H1 (cell line): Measurements from ENCODE around the gene ARL10. TPM values are rescaled to one million over a fixed set of nuclear protein-coding genes. Genes with fewer than 3 reads are reported as not detected.

ENCODE experiments used
- CTCF ChIA-PET: fragments of 300-600 bp; sonication (Branson Sonifier 250); formaldehyde crosslinking; loops from one replicate; lab custom pipeline; 2021; ENCODE audit not compliant: partially characterized antibody; lab: Charles Lee
- POLR2A ChIA-PET: fragments of 300-600 bp; sonication (Branson Sonifier 250); formaldehyde crosslinking; loops from one replicate; lab custom pipeline; 2021; ENCODE audit warnings: inconsistent platforms; ENCODE audit not compliant: partially characterized antibody; lab: Charles Lee
- DNase-seq, 2 experiments: peaks; one replicate each; pipeline versions ENCODE4 v3.0.0 to v3.0.0-alpha.2; 2010 to 2022; ENCODE audit warnings: low spot score in 2 of 2, low read depth in 1 of 2, mixed read lengths in 1 of 2
- FAIRE-seq: peaks from 2 replicates; lab custom pipeline; 2011; peaks lifted over from hg19 to GRCh38; lab: Jason Lieb, UNC
- H2AFZ ChIP-seq: 2 replicates; pipeline ENCODE4 v1.8.1; 2012; ENCODE audit warnings: low read length, inconsistent platforms
- H2AK5ac ChIP-seq: 2 replicates; pipeline ENCODE4 v1.6.1; 2013; ENCODE audit warnings: low read depth, low read length
- H2BK120ac ChIP-seq: replicated peaks from 2 replicates; pipeline ENCODE3; 2013; ENCODE audit warnings: low read depth, low read length, inconsistent platforms
- H2BK12ac ChIP-seq: 2 replicates; pipeline ENCODE4 v1.6.1; 2013; ENCODE audit warnings: low read depth, low read length
- H2BK15ac ChIP-seq: 2 replicates; pipeline ENCODE4 v1.6.1; 2013; ENCODE audit warnings: low read length
- H2BK20ac ChIP-seq: 2 replicates; pipeline ENCODE4 v1.6.1; 2013; ENCODE audit warnings: low read length
- H2BK5ac ChIP-seq: 2 replicates; pipeline ENCODE4 v1.6.1; 2013; ENCODE audit warnings: low read depth, low read length
- H3K14ac ChIP-seq: 2 replicates; pipeline ENCODE4 v1.6.1; 2013; ENCODE audit warnings: inconsistent platforms; ENCODE audit not compliant: insufficient read length
- H3K18ac ChIP-seq: 2 replicates; pipeline ENCODE4 v1.6.1; 2013; ENCODE audit warnings: low read length; ENCODE audit errors: extremely low read depth
- H3K23ac ChIP-seq: 2 replicates; pipeline ENCODE4 v1.6.1; 2013; ENCODE audit warnings: inconsistent platforms; ENCODE audit not compliant: insufficient read length
- H3K23me2 ChIP-seq: 2 replicates; pipeline ENCODE4 v1.6.1; 2013; ENCODE audit warnings: low read depth, low read length
- H3K27ac ChIP-seq: 2 replicates; pipeline ENCODE4 v1.6.1; 2011; ENCODE audit warnings: low read depth, low read length, inconsistent platforms
- H3K27me3 ChIP-seq, 4 experiments: replicated peaks in 1 of 4; 1 replicate in 1 of 4; 2 replicates in 3 of 4; pipeline versions ENCODE4 v1.6.1 to v1.8.1; 2011 to 2013; ENCODE audit warnings: low read length in 3 of 4, mild to moderate bottlenecking in 3 of 4, inconsistent platforms in 2 of 4, mixed read lengths in 2 of 4, moderate library complexity in 1 of 4; ENCODE audit not compliant: control insufficient read depth in 3 of 4, insufficient read depth in 3 of 4; ENCODE audit errors: extremely low read depth in 1 of 4
- H3K36me3 ChIP-seq, 4 experiments: 2 replicates each; pipeline versions ENCODE4 v1.6.1 to v1.8.1; 2011 to 2013; ENCODE audit warnings: mild to moderate bottlenecking in 4 of 4, low read length in 3 of 4, moderate library complexity in 2 of 4, control low read depth in 1 of 4, inconsistent platforms in 1 of 4; ENCODE audit not compliant: insufficient read depth in 4 of 4, control insufficient read depth in 2 of 4
- H3K4ac ChIP-seq: replicated peaks from 2 replicates; pipeline ENCODE3; 2013; ENCODE audit warnings: low read length, low read depth, mixed read lengths, inconsistent platforms; ENCODE audit not compliant: insufficient read length
- H3K4me1 ChIP-seq, 4 experiments: replicated peaks in 1 of 4; 1 replicate in 1 of 4; 2 replicates in 3 of 4; pipeline versions ENCODE4 v1.6.1 to v1.8.1; 2011 to 2013; ENCODE audit warnings: low read length in 3 of 4, inconsistent platforms in 2 of 4, mixed read lengths in 1 of 4; ENCODE audit not compliant: insufficient read depth in 4 of 4, control insufficient read depth in 3 of 4
- H3K4me2 ChIP-seq, 2 experiments: 2 replicates each; pipeline versions ENCODE4 v1.6.1 to v1.8.1; 2011 to 2013; ENCODE audit warnings: low read depth in 2 of 2, low read length in 2 of 2, control low read depth in 1 of 2, inconsistent platforms in 1 of 2, mild to moderate bottlenecking in 1 of 2; ENCODE audit not compliant: insufficient read depth in 1 of 2
- H3K4me3 ChIP-seq, 4 experiments: fragments of 200-600, 300-600 bp in 1 of 4; sonication (generic), shearing (Covaris generic), sonication (Bioruptor Twin) in 1 of 4; 2 replicates each; pipeline versions ENCODE4 v1.5.1 to v1.8.1; 2011 to 2016; ENCODE audit warnings: low read length in 4 of 4, low read depth in 3 of 4, control low read depth in 2 of 4, inconsistent platforms in 2 of 4, mild to moderate bottlenecking in 2 of 4, mixed read lengths in 1 of 4, moderate library complexity in 1 of 4; ENCODE audit not compliant: insufficient read depth in 2 of 4; ENCODE audit errors: extremely low read depth in 1 of 4
- H3K56ac ChIP-seq: replicated peaks from 2 replicates; pipeline ENCODE3; 2013; ENCODE audit warnings: low read depth, mild to moderate bottlenecking, mixed read lengths, low read length, inconsistent platforms; ENCODE audit not compliant: insufficient read length
- H3K79me1 ChIP-seq: 2 replicates; pipeline ENCODE4 v1.6.1; 2013; ENCODE audit warnings: low read depth, low read length, control low read depth
- H3K79me2 ChIP-seq, 2 experiments: 2 replicates each; pipeline versions ENCODE4 v1.6.1 to v1.8.1; 2012 to 2013; ENCODE audit warnings: low read length in 2 of 2, mild to moderate bottlenecking in 2 of 2, inconsistent platforms in 1 of 2; ENCODE audit not compliant: insufficient read depth in 2 of 2, control insufficient read depth in 1 of 2
- H3K9ac ChIP-seq, 4 experiments: replicated peaks in 1 of 4; 1 replicate in 1 of 4; 2 replicates in 3 of 4; pipeline versions ENCODE4 v1.6.1 to v1.8.1; 2011 to 2013; ENCODE audit warnings: low read depth in 3 of 4, low read length in 3 of 4, control low read depth in 2 of 4, mild to moderate bottlenecking in 2 of 4, moderate library complexity in 2 of 4, inconsistent platforms in 1 of 4; ENCODE audit errors: extremely low read depth in 1 of 4
- H3K9me3 ChIP-seq, 2 experiments: 2 replicates each; pipeline versions ENCODE4 v1.6.1 to v1.8.1; 2012 to 2013; ENCODE audit warnings: mild to moderate bottlenecking in 2 of 2, moderate library complexity in 2 of 2, control low read depth in 1 of 2, inconsistent platforms in 1 of 2, low read depth in 1 of 2, low read length in 1 of 2, mixed read lengths in 1 of 2; ENCODE audit not compliant: insufficient read depth in 2 of 2
- H4K20me1 ChIP-seq, 2 experiments: replicated peaks in 1 of 2; 2 replicates each; pipeline versions ENCODE3 to v1.8.1; 2011 to 2013; ENCODE audit warnings: inconsistent platforms in 2 of 2, low read length in 2 of 2, mild to moderate bottlenecking in 1 of 2; ENCODE audit not compliant: insufficient read depth in 2 of 2, control insufficient read depth in 1 of 2
- H4K5ac ChIP-seq: 2 replicates; pipeline ENCODE4 v1.6.1; 2013; ENCODE audit warnings: low read length, low read depth, mixed read lengths, inconsistent platforms; ENCODE audit not compliant: insufficient read length
- H4K8ac ChIP-seq: 2 replicates; pipeline ENCODE4 v1.8.0; 2013; ENCODE audit warnings: mild to moderate bottlenecking, moderate library complexity, low read length, inconsistent platforms; ENCODE audit not compliant: insufficient read depth; ENCODE audit errors: extremely low read depth
- H4K91ac ChIP-seq: replicated peaks from 2 replicates; pipeline ENCODE3; 2013; ENCODE audit warnings: low read length, mixed read lengths, inconsistent platforms; ENCODE audit not compliant: insufficient read length
- BRCA1 ChIP-seq: IDR thresholded peaks from 2 replicates; pipeline ENCODE4 v1.6.1; 2012; ENCODE audit warnings: low read depth, low read length, improper control_type of control experiment
- EGR1 ChIP-seq: IDR thresholded peaks from 2 replicates; pipeline ENCODE4 v1.6.1; 2011; ENCODE audit warnings: low read depth, low read length, borderline replicate concordance
- JUN ChIP-seq: IDR thresholded peaks from 2 replicates; pipeline ENCODE4 v1.6.1; 2011; ENCODE audit warnings: low read depth, mild to moderate bottlenecking, improper control_type of control experiment, low read length
- MAFK ChIP-seq: IDR thresholded peaks from 2 replicates; pipeline ENCODE4 v1.6.1; 2012; ENCODE audit warnings: low read depth, mild to moderate bottlenecking, improper control_type of control experiment, low read length
- SP2 ChIP-seq: IDR thresholded peaks from 2 replicates; pipeline ENCODE4 v1.6.1; 2012; ENCODE audit warnings: mild to moderate bottlenecking, low read length, inconsistent platforms
- SP4 ChIP-seq: IDR thresholded peaks from 2 replicates; pipeline ENCODE4 v1.6.1; 2012; ENCODE audit warnings: low read length, inconsistent platforms
- WGBS, 2 experiments: shearing (Covaris generic) in 1 of 2; methylation state at CpG; one replicate each; pipeline versions ENCODE4 v1.1.6 to v1.1.7; 2013 to 2015; ENCODE audit warnings: low lambda C conversion rate in 2 of 2, mixed read lengths in 2 of 2, inconsistent platforms in 1 of 2, low coverage in 1 of 2, missing lambda C conversion rate in 1 of 2; ENCODE audit not compliant: insufficient replicate concordance in 2 of 2, insufficient coverage in 1 of 2, insufficient read length in 1 of 2; ENCODE audit errors: extremely low coverage in 1 of 2, missing lambda C conversion rate in 1 of 2; 5-methylcytosine and 5-hydroxymethylcytosine counted together
- polyA plus RNA-seq, 7 experiments: library from polyadenylated mRNA; depleted of rRNA in 3 of 7; stranded (reverse) in 5 of 7; unstranded in 2 of 7; fragments of >200 nt in 5 of 7; fragments of 200-250 nt in 2 of 7; gene quantifications; 1 replicate in 5 of 7; 2 replicates in 1 of 7; 4 replicates in 1 of 7; pipeline versions ENCODE4 v1.2.1 to v1.2.3, GENCODE V29; 2011 to 2013; ENCODE audit warnings: missing spikeins in 2 of 7, mixed read lengths in 2 of 7
- total RNA-seq: library from RNA; stranded (reverse); fragmentation: NEBNext Ultra II Directional; extraction: Animal tissue kit (Norgen Biotek cat#: 25700); gene quantifications from 2 replicates; pipeline ENCODE4 v1.2.1, GENCODE V29; 2021

The ARL10 gene
- total and polyA plus RNA-seq, 2 of the 8 experiments (the other 6 are each of a cell fraction or from before 2014, with no cell fraction given) = 3.1 to 7.4 TPM

DNA sequence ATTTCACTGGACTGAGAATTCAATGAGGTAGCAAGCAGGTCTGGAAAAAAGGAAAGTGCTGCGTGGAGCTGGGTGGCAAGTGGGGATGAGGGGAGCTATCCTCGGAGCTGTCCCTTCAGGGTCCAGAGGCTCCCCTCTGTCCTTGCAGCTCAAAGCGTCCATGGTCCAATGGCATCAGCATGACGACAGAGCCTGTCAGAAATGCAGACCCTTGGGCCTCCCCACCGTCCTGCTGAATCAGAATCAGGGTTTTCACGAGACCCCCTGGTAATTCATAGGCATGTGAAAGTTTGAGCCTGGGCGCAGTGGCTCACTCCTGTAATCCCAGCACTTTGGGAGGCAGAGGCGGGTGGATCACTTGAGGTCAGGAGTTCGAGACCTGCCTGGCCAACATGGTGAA is 28.8 kb downstream of the ARL10 start:
- TF ChIP-seq SP4 (no peak), JUN (no peak), BRCA1 (no peak), SP2 (no peak), EGR1 (no peak), MAFK (no peak)
- no peaks in the 10 kb centered on the region for H3K27me3 ChIP-seq
- H3K4ac ChIP-seq = no peak overlapping the region
- H3K18ac ChIP-seq = no peak overlapping the region
- H3K79me1 ChIP-seq = no peaks in the 10 kb centered on the region; the same call in 1 of the 2 replicates
- H2BK15ac ChIP-seq = no peak overlapping the region
- no peak overlapping the region for H3K4me2 ChIP-seq
- H3K56ac ChIP-seq = no peak overlapping the region
- H2AK5ac ChIP-seq = no peak overlapping the region
- H3K27ac ChIP-seq = no peak overlapping the region
- no peak overlapping the region for H4K8ac ChIP-seq
- ChIA-PET POLR2A (interaction anchor here (0.9 to 10.2 kb wide), 5 partner anchors 12 to 144 kb away, joined by 3 to 57 read pairs (median 3); partner anchors contain the start of gene RNF44), CTCF (interaction anchor here (7.9 kb wide), 1 partner anchor 12 kb away, joined by 83 read pairs; no protein-coding TSS in a partner anchor)
- peaks cover 2% of the 10 kb centered on the region; the same call in 1 of the 2 replicates for H3K23me2 ChIP-seq
- WGBS, 2 experiments = 88% methylated on average over 8 of the region's 9 CpGs; no CpG with 5 or more reads in 1 of the 2 experiments
- no peak overlapping the region for H3K9ac ChIP-seq
- H4K5ac ChIP-seq = no peak overlapping the region
- no peak overlapping the region for H2BK5ac ChIP-seq
- H2BK120ac ChIP-seq = no peak overlapping the region
- no peak overlapping the region for H4K91ac ChIP-seq
- DNase-seq = no peak
- H2BK20ac ChIP-seq = no peak overlapping the region
- no peak overlapping the region for H2AFZ ChIP-seq
- no peaks in the 10 kb centered on the region for H3K9me3 ChIP-seq
- no peak overlapping the region for H3K14ac ChIP-seq
- no peak overlapping the region for H2BK12ac ChIP-seq
- no peaks in the 10 kb centered on the region; a peak in 1 of 8 replicates for H3K36me3 ChIP-seq
- FAIRE-seq = no peak
- no peaks in the 10 kb centered on the region for H3K79me2 ChIP-seq
- H3K4me3 ChIP-seq = no peak overlapping the region
- no peak overlapping the region for H3K23ac ChIP-seq
- H3K4me1 ChIP-seq = no peaks in the 10 kb centered on the region
- H4K20me1 ChIP-seq = peaks cover 0 to 1% of the 10 kb centered on the region in 2 experiments
